Naive thymus-derived CD4-positive, alpha-beta T cell (primary cell): Measurements from ENCODE around the gene GTF3C1. TPM values are rescaled to one million over a fixed set of nuclear protein-coding genes. Genes with fewer than 3 reads are reported as not detected.
A peak's percentile ranks its signal among the peaks of the same experiment; 100 is the strongest.
"Not testable (repeated sequence)": the region's sequence is repeated elsewhere in the genome, so short reads cannot be mapped to it uniquely, and the experiment has no call there.

ENCODE experiments used
- ATAC-seq: fragments of 150-1000 bp; cut with Tn5 transposase; 2 replicates; pipeline ENCODE4 v1.10.0; 2021; ENCODE audit warnings: mild to moderate bottlenecking, moderate library complexity
- CTCF ChIA-PET: fragments of 350-600 bp; sonication (Branson Sonifier 250); formaldehyde crosslinking; loops from one replicate; lab custom pipeline; 2021; ENCODE audit warnings: antibody characterized with exemption; lab: Charles Lee
- POLR2A ChIA-PET: fragments of 350-600 bp; sonication (Branson Sonifier 250); formaldehyde crosslinking; loops from one replicate; lab custom pipeline; 2021; ENCODE audit warnings: antibody characterized with exemption, inconsistent platforms; lab: Charles Lee
- DNase-seq, 9 donors: peaks; one replicate each; pipeline versions ENCODE4 v3.0.0 to v3.0.0-alpha.2; 2020 to 2022; ENCODE audit warnings: mixed read lengths in 1 of 9
- H3K27ac ChIP-seq: one replicate; pipeline ENCODE4 v1.7.0; 2013; ENCODE audit warnings: mild to moderate bottlenecking, low read depth, low read length, moderate library complexity
- H3K27me3 ChIP-seq, 2 donors: one replicate each; pipeline ENCODE4 v1.7.0; 2013; ENCODE audit warnings: low read length in 2 of 2, mild to moderate bottlenecking in 2 of 2, moderate library complexity in 2 of 2; ENCODE audit not compliant: control insufficient read depth in 2 of 2, insufficient read depth in 2 of 2
- H3K36me3 ChIP-seq, 3 experiments: 1 replicate in 2 of 3; 2 replicates in 1 of 3; pipeline ENCODE4 v1.7.0; 2013; ENCODE audit warnings: low read length in 3 of 3, mild to moderate bottlenecking in 3 of 3, moderate library complexity in 1 of 3; ENCODE audit not compliant: insufficient read depth in 3 of 3, control insufficient read depth in 2 of 3
- H3K4me1 ChIP-seq, 2 donors: one replicate each; pipeline ENCODE4 v1.7.0; 2013; ENCODE audit warnings: low read length in 2 of 2, mild to moderate bottlenecking in 2 of 2, moderate library complexity in 1 of 2; ENCODE audit not compliant: control insufficient read depth in 2 of 2, insufficient read depth in 2 of 2
- H3K4me3 ChIP-seq: 2 replicates; pipeline ENCODE4 v1.7.0; 2013; ENCODE audit warnings: mild to moderate bottlenecking, low read length
- H3K9me3 ChIP-seq, 3 experiments: 1 replicate in 2 of 3; 2 replicates in 1 of 3; pipeline ENCODE4 v1.7.0; 2013; ENCODE audit warnings: low read length in 3 of 3; ENCODE audit not compliant: control insufficient read depth in 2 of 3
- H3K27ac Mint-ChIP-seq, 9 donors: one replicate each; pipeline ENCODE4 v1.8.0; 2020 to 2022; ENCODE audit warnings: mixed read lengths in 9 of 9, mild to moderate bottlenecking in 8 of 9, moderate library complexity in 5 of 9, inconsistent platforms in 2 of 9
- H3K27me3 Mint-ChIP-seq, 5 donors: one replicate each; pipeline ENCODE4 v1.8.0; 2021 to 2022; ENCODE audit warnings: mixed read lengths in 5 of 5, mild to moderate bottlenecking in 1 of 5
- H3K36me3 Mint-ChIP-seq, 5 donors: one replicate each; pipeline ENCODE4 v1.8.0; 2020 to 2022; ENCODE audit warnings: mixed read lengths in 5 of 5, mild to moderate bottlenecking in 3 of 5, inconsistent platforms in 1 of 5
- H3K4me1 Mint-ChIP-seq, 7 donors: one replicate each; pipeline ENCODE4 v1.8.0; 2020 to 2022; ENCODE audit warnings: mixed read lengths in 7 of 7, mild to moderate bottlenecking in 3 of 7, inconsistent platforms in 1 of 7
- H3K4me3 Mint-ChIP-seq, 10 donors: one replicate each; pipeline ENCODE4 v1.8.0; 2020 to 2022; ENCODE audit warnings: mild to moderate bottlenecking in 10 of 10, mixed read lengths in 10 of 10, moderate library complexity in 6 of 10, inconsistent platforms in 2 of 10
- H3K9me3 Mint-ChIP-seq, 11 donors: one replicate each; pipeline ENCODE4 v1.8.0; 2020 to 2022; ENCODE audit warnings: mixed read lengths in 11 of 11, mild to moderate bottlenecking in 4 of 11, inconsistent platforms in 1 of 11, moderate library complexity in 1 of 11
- intact Hi-C, 2 donors: fragments of 100-400 bp; cut with micrococcal nuclease; formaldehyde crosslinking; loops; one replicate each; pipeline ENCODE4 v1.15.1; 2023
- polyA plus RNA-seq, 2 donors: library from polyadenylated mRNA; unstranded; fragments of 300-500 nt; fragmentation: Illumina TruSeq; gene quantifications; one replicate each; pipeline ENCODE4 v1.2.3, GENCODE V29; 2021
- total RNA-seq, 6 experiments: library from RNA in 5 of 6; stranded (reverse) in 5 of 6; gene quantifications; 1 replicate in 5 of 6; 2 replicates in 1 of 6; pipeline ENCODE4 v1.2.3 and lab custom pipeline; 2021 to 2026

GTF3C1 gene
- total and polyA plus RNA-seq, 7 experiments from 2014 or later, result 19.0 to 60.0 (median 52.5) TPM

- Mint-ChIP-seq H3K36me3 (peaks cover 17 to 59% (median 35%) of the 10 kb centered on the region in 5 donors), H3K4me1 (peaks cover 16 to 28% (median 20%) of the 10 kb centered on the region in 7 donors), H3K4me3 (no peak overlapping the region), H3K27me3 (no peaks in the 10 kb centered on the region), H3K27ac (peak overlapping the region in 8 of 9 donors; percentile 18 to 88 (median 63)), H3K9me3 (no peaks in the 10 kb centered on the region)
- peaks cover 19 to 92% (median 37%) of the 10 kb centered on the region in 3 experiments for H3K36me3 ChIP-seq
- H3K9me3 ChIP-seq, result no peaks in the 10 kb centered on the region
- peaks cover 0 to 4% of the 10 kb centered on the region in 2 donors for H3K4me1 ChIP-seq
- ChIA-PET POLR2A (interaction anchor here (0.6 to 1.6 kb wide), 4 partner anchors 15 to 693 kb away, joined by 3 to 6 read pairs (median 4); no protein-coding TSS in a partner anchor), CTCF (no interaction called here)
- intact Hi-C loops, result no loop called here
- H3K27me3 ChIP-seq, result no peaks in the 10 kb centered on the region
- peak overlapping the region; percentile 37 for H3K27ac ChIP-seq
- peak in 1 of 9 donors; percentile 16 for DNase-seq
- H3K4me3 ChIP-seq, result no peak overlapping the region
- ATAC-seq, result no peak
Measured at GRCh38 chr16:27436921-27437650, 112.6 kb downstream of the GTF3C1 start.

- CTCF ChIA-PET, result no interaction called here
- DNase-seq (peak in 1 of 9 donors; percentile 13), ATAC-seq (no peak)
- Histone ChIP-seq H3K4me1 (peaks cover 0 to 4% of the 10 kb centered on the region in 2 donors), H3K9me3 (no peaks in the 10 kb centered on the region), H3K36me3 (peaks cover 21 to 93% (median 41%) of the 10 kb centered on the region in 3 experiments), H3K27ac (peak overlapping the region; percentile 11), H3K27me3 (no peaks in the 10 kb centered on the region), H3K4me3 (no peak overlapping the region)
- Mint-ChIP-seq H3K27ac (peak overlapping the region; percentile 18 to 88 (median 67)), H3K4me1 (peaks cover 18 to 36% (median 24%) of the 10 kb centered on the region in 7 donors), H3K9me3 (no peaks in the 10 kb centered on the region), H3K27me3 (no peaks in the 10 kb centered on the region), H3K36me3 (peaks cover 13 to 58% (median 30%) of the 10 kb centered on the region in 5 donors), H3K4me3 (no peak overlapping the region)
- intact Hi-C loops, result no loop called here
- POLR2A ChIA-PET, result interaction anchor here (0.6 kb wide), 1 partner anchor 11 kb away, joined by 3 read pairs; no protein-coding TSS in a partner anchor
Measured at GRCh38 chr16:27436065-27436464, 113.6 kb downstream of the GTF3C1 start.

GRCh38 chr16:27435146-27435545, 114.6 kb downstream of the GTF3C1 start:
- H3K27me3 Mint-ChIP-seq, CTCF ChIA-PET, H3K4me3 ChIP-seq, H3K4me3 Mint-ChIP-seq, ATAC-seq, H3K27me3 ChIP-seq, intact Hi-C loops, H3K9me3 Mint-ChIP-seq, H3K9me3 ChIP-seq, H3K4me1 ChIP-seq, POLR2A ChIA-PET, H3K27ac ChIP-seq: not testable (repeated sequence)
- peaks cover 23 to 95% (median 44%) of the 10 kb centered on the region in 3 experiments for H3K36me3 ChIP-seq
- Mint-ChIP-seq H3K27ac (peak overlapping the region in 6 of 9 donors; percentile 46 to 86 (median 70)), H3K4me1 (peaks cover 22 to 45% (median 34%) of the 10 kb centered on the region in 7 donors), H3K36me3 (peaks cover 13 to 61% (median 31%) of the 10 kb centered on the region in 5 donors)
- peak in 1 of 9 donors; percentile 7 for DNase-seq

- CTCF ChIA-PET, result no interaction called here
- Mint-ChIP-seq H3K4me3 (no peak overlapping the region), H3K9me3 (no peaks in the 10 kb centered on the region), H3K4me1 (peaks cover 22 to 44% (median 36%) of the 10 kb centered on the region in 7 donors), H3K36me3 (peaks cover 10 to 60% (median 31%) of the 10 kb centered on the region in 5 donors), H3K27me3 (no peaks in the 10 kb centered on the region), H3K27ac (peak overlapping the region in 8 of 9 donors; percentile 46 to 90 (median 80))
- DNase-seq (peak in 1 of 9 donors; percentile 19), ATAC-seq (no peak)
- Histone ChIP-seq H3K4me3 (no peak overlapping the region), H3K27ac (no peak overlapping the region), H3K4me1 (peaks cover 0 to 4% of the 10 kb centered on the region in 2 donors), H3K9me3 (no peaks in the 10 kb centered on the region), H3K27me3 (no peaks in the 10 kb centered on the region), H3K36me3 (peaks cover 22 to 94% (median 39%) of the 10 kb centered on the region in 3 experiments)
- intact Hi-C loops, result no loop called here
- POLR2A ChIA-PET, result interaction anchor here (0.8 to 3.4 kb wide), 3 partner anchors 13 to 61 kb away, joined by 3 to 12 read pairs (median 5); no protein-coding TSS in a partner anchor
Measured at GRCh38 chr16:27434141-27435051, 115.3 kb downstream of the GTF3C1 start.

- no peak overlapping the region for H3K4me3 ChIP-seq
- ChIA-PET CTCF (no interaction called here), POLR2A (interaction anchor here (1.6 to 3.4 kb wide), 2 partner anchors 12 to 29 kb away, joined by 5 to 12 read pairs; no protein-coding TSS in a partner anchor)
- DNase-seq (peak in 1 of 9 donors; percentile 4), ATAC-seq (no peak)
- Mint-ChIP-seq H3K4me3 (no peak overlapping the region), H3K4me1 (peaks cover 17 to 46% (median 36%) of the 10 kb centered on the region in 7 donors), H3K27ac (peak overlapping the region in 8 of 9 donors; percentile 66 to 91 (median 83)), H3K9me3 (no peaks in the 10 kb centered on the region), H3K36me3 (peaks cover 6 to 58% (median 28%) of the 10 kb centered on the region in 5 donors), H3K27me3 (no peaks in the 10 kb centered on the region)
- peaks cover 15 to 87% (median 32%) of the 10 kb centered on the region in 3 experiments for H3K36me3 ChIP-seq
- peak overlapping the region; percentile 15 for H3K27ac ChIP-seq
- no peaks in the 10 kb centered on the region for H3K9me3 ChIP-seq
- H3K4me1 ChIP-seq, result peaks cover 0 to 5% of the 10 kb centered on the region in 2 donors
- intact Hi-C loops, result no loop called here
- H3K27me3 ChIP-seq, result no peaks in the 10 kb centered on the region
Measured at GRCh38 chr16:27433636-27434035, 116.1 kb downstream of the GTF3C1 start.

- H3K36me3 ChIP-seq, result peaks cover 14 to 82% (median 31%) of the 10 kb centered on the region in 3 experiments
- ATAC-seq, CTCF ChIA-PET, H3K4me1 ChIP-seq, H3K27me3 Mint-ChIP-seq, H3K27me3 ChIP-seq, H3K4me3 ChIP-seq, H3K9me3 ChIP-seq, intact Hi-C loops, H3K9me3 Mint-ChIP-seq: not testable (repeated sequence)
- peaks cover 17 to 50% (median 38%) of the 10 kb centered on the region in 7 donors for H3K4me1 Mint-ChIP-seq
- POLR2A ChIA-PET, result interaction anchor here (1.6 to 3.4 kb wide), 2 partner anchors 12 to 29 kb away, joined by 5 to 12 read pairs; no protein-coding TSS in a partner anchor
- DNase-seq, result peak in 1 of 9 donors; percentile 8
- H3K27ac Mint-ChIP-seq, result peak overlapping the region; percentile 66 to 91 (median 77)
- peaks cover 6 to 56% (median 28%) of the 10 kb centered on the region in 5 donors for H3K36me3 Mint-ChIP-seq
- H3K4me3 Mint-ChIP-seq, result peak overlapping the region in 1 of 10 donors; percentile 23
- H3K27ac ChIP-seq, result peak overlapping the region; percentile 15
Measured at GRCh38 chr16:27433191-27433590, 116.5 kb downstream of the GTF3C1 start.
